Measurements from ENCODE around the gene SMIM29.
"Not testable (repeated sequence)": the region's sequence is repeated elsewhere in the genome, so short reads cannot be mapped to it uniquely, and the experiment has no call there.

DNA sequence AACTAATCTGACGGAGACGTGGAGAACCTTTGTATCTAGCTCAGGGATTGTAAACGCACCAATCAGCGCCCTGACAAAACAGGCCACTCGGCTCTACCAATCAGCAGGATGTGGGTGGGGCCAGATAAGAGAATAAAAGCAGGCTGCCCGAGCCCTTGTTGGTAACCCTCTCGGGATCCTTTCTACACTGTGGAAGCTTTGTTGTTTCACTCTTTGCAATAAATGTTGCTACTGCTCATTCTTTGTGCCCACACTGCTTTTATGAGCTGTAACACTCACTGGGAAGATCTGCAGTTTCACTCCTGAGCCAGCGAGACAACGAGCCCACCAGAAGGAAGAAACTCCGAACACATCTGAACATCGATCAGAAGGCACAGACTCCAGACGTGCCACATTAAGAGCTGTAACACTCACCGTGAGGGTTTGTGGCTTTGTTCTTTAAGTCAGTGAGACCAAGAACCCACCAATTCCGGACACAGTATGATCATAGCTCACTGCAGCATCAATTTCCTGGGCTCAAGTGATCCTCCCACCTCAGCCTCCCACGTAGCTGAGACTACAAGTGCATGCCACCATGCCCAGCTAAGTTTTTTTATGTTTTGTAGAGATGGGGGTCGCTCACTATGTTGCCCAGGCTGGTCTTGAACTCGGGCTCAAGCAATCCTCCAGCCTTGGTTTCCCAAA, 21.0 kb upstream of the SMIM29 start:
- TF ChIP-seq, protein P1, sequence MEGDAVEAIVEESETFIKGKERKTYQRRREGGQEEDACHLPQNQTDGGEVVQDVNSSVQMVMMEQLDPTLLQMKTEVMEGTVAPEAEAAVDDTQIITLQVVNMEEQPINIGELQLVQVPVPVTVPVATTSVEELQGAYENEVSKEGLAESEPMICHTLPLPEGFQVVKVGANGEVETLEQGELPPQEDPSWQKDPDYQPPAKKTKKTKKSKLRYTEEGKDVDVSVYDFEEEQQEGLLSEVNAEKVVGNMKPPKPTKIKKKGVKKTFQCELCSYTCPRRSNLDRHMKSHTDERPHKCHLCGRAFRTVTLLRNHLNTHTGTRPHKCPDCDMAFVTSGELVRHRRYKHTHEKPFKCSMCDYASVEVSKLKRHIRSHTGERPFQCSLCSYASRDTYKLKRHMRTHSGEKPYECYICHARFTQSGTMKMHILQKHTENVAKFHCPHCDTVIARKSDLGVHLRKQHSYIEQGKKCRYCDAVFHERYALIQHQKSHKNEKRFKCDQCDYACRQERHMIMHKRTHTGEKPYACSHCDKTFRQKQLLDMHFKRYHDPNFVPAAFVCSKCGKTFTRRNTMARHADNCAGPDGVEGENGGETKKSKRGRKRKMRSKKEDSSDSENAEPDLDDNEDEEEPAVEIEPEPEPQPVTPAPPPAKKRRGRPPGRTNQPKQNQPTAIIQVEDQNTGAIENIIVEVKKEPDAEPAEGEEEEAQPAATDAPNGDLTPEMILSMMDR (conservative IDR thresholded peaks at IDR 0.05; ENCODE audit: low read depth, low read length): not testable (repeated sequence)
- TF ChIP-seq EZH2 (IDR thresholded peaks at IDR 0.05; ENCODE audit: borderline replicate concordance, low read depth, low read length, poor library complexity, severe bottlenecking): not testable (repeated sequence)
